HepG2 (cell line): ENCODE data around the gene PLCL1. TPM values are rescaled to one million over a fixed set of nuclear protein-coding genes. Genes with fewer than 3 reads are reported as not detected.

Source experiments
- ATAC-seq: fragments of 200-7000 bp; cut with Tn5 transposase; 3 replicates; pipeline ENCODE4 v1.9.1; 2020; ENCODE audit warnings: mild to moderate bottlenecking, moderate library complexity
- BruUV-seq: library from RNA; stranded (reverse); fragments of 400-500 nt; replicated peaks from 2 replicates; lab custom pipeline; 2021; lab: Mats Ljungman, UMichigan
- CTCF ChIA-PET: fragments of 300-600 bp; formaldehyde crosslinking; extraction: SDS; loops from one replicate; lab custom pipeline; 2021; ENCODE audit warnings: low total read pairs, inconsistent platforms, low intra/inter-chr PET ratio; lab: Yijun Ruan, JAX
- POLR2A ChIA-PET: fragments of 350-600 bp; sonication (Branson Sonifier 250); formaldehyde crosslinking; loops from one replicate; lab custom pipeline; 2020; ENCODE audit warnings: antibody characterized with exemption, inconsistent platforms; lab: Yijun Ruan, JAX
- DNase-seq: peaks from one replicate; pipeline ENCODE4 v3.0.0-alpha.2; 2015; ENCODE audit warnings: low spot score
- FAIRE-seq: peaks from 3 replicates; lab custom pipeline; 2011; peaks lifted over from hg19 to GRCh38; lab: Jason Lieb, UNC
- H2AFZ ChIP-seq: one replicate; pipeline ENCODE4 v1.6.1; 2011; ENCODE audit warnings: low read length, inconsistent platforms
- H3K27ac ChIP-seq: fragments of 300-600 bp; 3 replicates; pipeline ENCODE4 v1.8.0; 2011; ENCODE audit warnings: mixed run types, mild to moderate bottlenecking, mixed read lengths, low read length, inconsistent platforms; ENCODE audit not compliant: insufficient read depth; ENCODE audit errors: extremely low read length
- H3K27me3 ChIP-seq, 2 experiments: fragments of 200-600 bp in 1 of 2; 2 replicates in 1 of 2; 3 replicates in 1 of 2; pipeline versions ENCODE4 v1.6.0 to v1.8.0; 2011; ENCODE audit warnings: low read length in 2 of 2, mild to moderate bottlenecking in 2 of 2, moderate library complexity in 2 of 2, inconsistent platforms in 1 of 2; ENCODE audit not compliant: insufficient read depth in 2 of 2, control insufficient read depth in 1 of 2
- H3K36me3 ChIP-seq, 2 experiments: fragments of 200-600 bp in 1 of 2; replicated peaks in 1 of 2; 2 replicates in 1 of 2; 3 replicates in 1 of 2; pipeline versions ENCODE4 v1.5.1 to v1.8.0; 2011; ENCODE audit warnings: low read length in 2 of 2, inconsistent platforms in 1 of 2; ENCODE audit not compliant: insufficient read depth in 2 of 2, control insufficient read depth in 1 of 2
- H3K4me1 ChIP-seq: 2 replicates; pipeline ENCODE4 v1.5.1; 2012; ENCODE audit warnings: low read length, inconsistent platforms; ENCODE audit not compliant: insufficient read depth
- H3K4me2 ChIP-seq: 2 replicates; pipeline ENCODE4 v1.6.0; 2011; ENCODE audit warnings: low read depth, low read length, inconsistent platforms
- H3K4me3 ChIP-seq, 3 experiments: fragments of 200-600 bp in 1 of 3; sonication (generic), shearing (Covaris generic) in 1 of 3; replicated peaks in 1 of 3; 2 replicates each; pipeline ENCODE4 v1.5.1; 2011 to 2016; ENCODE audit warnings: low read length in 3 of 3, inconsistent platforms in 2 of 3, low read depth in 2 of 3, mild to moderate bottlenecking in 2 of 3, control low read depth in 1 of 3, mixed read lengths in 1 of 3; ENCODE audit not compliant: insufficient read depth in 1 of 3
- H3K79me2 ChIP-seq: one replicate; pipeline ENCODE4 v1.6.1; 2011; ENCODE audit warnings: low read length, inconsistent platforms; ENCODE audit not compliant: insufficient read depth
- H3K9ac ChIP-seq: 2 replicates; pipeline ENCODE4 v1.6.0; 2011; ENCODE audit warnings: mild to moderate bottlenecking, low read depth, low read length, inconsistent platforms; ENCODE audit not compliant: insufficient read depth
- H3K9me3 ChIP-seq: 2 replicates; pipeline ENCODE4 v1.5.1; 2012; ENCODE audit warnings: mild to moderate bottlenecking, low read length
- H4K20me1 ChIP-seq: 2 replicates; pipeline ENCODE4 v1.6.0; 2011; ENCODE audit warnings: inconsistent platforms, mild to moderate bottlenecking, low read length, moderate library complexity; ENCODE audit not compliant: insufficient read depth
- CEBPZ ChIP-seq: IDR thresholded peaks from 2 replicates; pipeline ENCODE4 v1.6.1; 2012; ENCODE audit warnings: low read length, improper control_type of control experiment
- SYNCRIP ChIP-seq: fragments of 200-400 bp; formaldehyde crosslinking; IDR thresholded peaks from 2 replicates; pipeline ENCODE4 v1.6.1; 2018; ENCODE audit warnings: mild to moderate bottlenecking, low read depth, low read length; ENCODE audit not compliant: insufficient read depth
- TFAP4 ChIP-seq: sonication (generic); IDR thresholded peaks from 2 replicates; pipeline ENCODE4 v1.6.1; 2016; ENCODE audit warnings: low read depth, borderline replicate concordance
- ZNF318 ChIP-seq: sonication (generic); formaldehyde crosslinking; IDR thresholded peaks from 2 replicates; pipeline ENCODE4 v1.4.0; 2020; ENCODE audit warnings: mild to moderate bottlenecking, missing genetic modification reagents
- WGBS: methylation state at CpG from one replicate; pipeline ENCODE4 v1.1.6; 2017; ENCODE audit warnings: low lambda C conversion rate; 5-methylcytosine and 5-hydroxymethylcytosine counted together
- in situ Hi-C: cut with HindIII; loops from 2 replicates; pipeline ENCODE4 v1.10.0; 2017; ENCODE audit warnings: low pct_unique_long_range_greater_than_20kb; ENCODE audit not compliant: extremely low pct_ligation_motif_present
- intact Hi-C: fragments of 100-400 bp; cut with micrococcal nuclease; formaldehyde crosslinking; loops from one replicate; pipeline ENCODE4 v1.10.0; 2022; ENCODE audit not compliant: unreplicated experiment
- polyA plus RNA-seq, 8 experiments: library from polyadenylated mRNA; depleted of rRNA in 3 of 8; stranded (reverse) in 7 of 8; unstranded in 1 of 8; fragments of >200 nt; fragmentation: Illumina TruSeq in 4 of 8; extraction: Trizol in 4 of 8; gene quantifications; 2 replicates each; pipeline versions ENCODE4 v1.2.1 to v1.2.3, GENCODE V29; 2011 to 2016; ENCODE audit warnings: low read depth in 4 of 8, missing spikeins in 1 of 8, mixed read lengths in 1 of 8; ENCODE audit not compliant: insufficient read depth in 1 of 8
- total RNA-seq, 5 experiments: library from RNA; depleted of rRNA; stranded (reverse); fragments of >200 nt; fragmentation: Illumina TruSeq; extraction: Trizol; gene quantifications; 2 replicates each; pipeline ENCODE4 v1.2.3, GENCODE V29; 2016; ENCODE audit warnings: low read depth in 1 of 5

Gene PLCL1
- total and polyA plus RNA-seq, 2 of the 13 experiments (the other 11 are each of a cell fraction or from before 2014, with no cell fraction given), result not detected

- no peak overlapping the region for H3K4me3 ChIP-seq
- in situ Hi-C loops, result no loop called here
- no peak for ATAC-seq
- H3K9me3 ChIP-seq, result no peaks in the 10 kb centered on the region
- H3K4me1 ChIP-seq, result no peaks in the 10 kb centered on the region
- H2AFZ ChIP-seq, result no peak overlapping the region
- FAIRE-seq, result no peak
- no peaks in the 10 kb centered on the region for H3K79me2 ChIP-seq
- POLR2A ChIA-PET, result no interaction called here
- no peaks in the 10 kb centered on the region for H3K36me3 ChIP-seq
- no TSS peak for BruUV-seq
- intact Hi-C loops, result no loop called here
- DNase-seq, result no peak
- TF ChIP-seq TFAP4 (no peak), CEBPZ (no peak), SYNCRIP (no peak), ZNF318 (CRISPR knock-in tag) (no peak)
- 0% methylated on average over 1 of the region's 1 CpG for WGBS
- H3K27me3 ChIP-seq, result peaks cover 0 to 4% of the 10 kb centered on the region in 2 experiments; a peak in 2 of 5 replicates
- H3K4me2 ChIP-seq, result no peak overlapping the region
- no peak overlapping the region for H3K27ac ChIP-seq
- no peaks in the 10 kb centered on the region for H4K20me1 ChIP-seq
- CTCF ChIA-PET, result no interaction called here
- H3K9ac ChIP-seq, result no peak overlapping the region
Measured at GRCh38 chr2:198000417-198000816, 196.0 kb downstream of the PLCL1 start.
